ENCODE measurements around the gene RFC5.

DNA sequence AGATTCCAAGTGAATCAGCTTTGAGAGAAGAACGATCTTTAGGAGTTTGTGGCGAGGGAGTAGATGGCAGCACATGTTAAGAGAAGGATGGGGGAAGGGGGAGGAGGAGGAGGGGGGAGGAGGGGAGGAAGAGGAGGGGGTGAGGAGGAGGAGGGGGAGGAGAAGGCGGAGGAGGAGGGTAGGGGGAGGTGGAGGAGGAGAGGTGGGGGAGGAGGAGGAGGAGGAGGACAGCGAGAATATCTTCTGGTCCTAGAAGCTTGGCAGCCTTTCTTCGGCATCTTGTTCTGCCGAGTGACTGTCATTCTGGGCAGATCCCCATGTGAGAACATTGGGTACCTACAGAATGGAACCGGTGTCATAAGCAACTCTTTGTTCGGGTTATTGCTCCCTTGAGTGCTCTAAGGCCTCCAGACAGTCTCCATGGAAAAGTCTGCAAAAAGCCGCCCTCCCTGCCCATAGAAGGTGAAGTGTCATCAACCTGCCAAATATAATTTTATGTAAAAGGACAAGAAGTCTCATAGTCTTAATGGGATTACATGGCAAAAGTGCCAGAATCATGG lies 6.9 kb downstream of the RFC5 start:
- TF ChIP-seq, protein P1, sequence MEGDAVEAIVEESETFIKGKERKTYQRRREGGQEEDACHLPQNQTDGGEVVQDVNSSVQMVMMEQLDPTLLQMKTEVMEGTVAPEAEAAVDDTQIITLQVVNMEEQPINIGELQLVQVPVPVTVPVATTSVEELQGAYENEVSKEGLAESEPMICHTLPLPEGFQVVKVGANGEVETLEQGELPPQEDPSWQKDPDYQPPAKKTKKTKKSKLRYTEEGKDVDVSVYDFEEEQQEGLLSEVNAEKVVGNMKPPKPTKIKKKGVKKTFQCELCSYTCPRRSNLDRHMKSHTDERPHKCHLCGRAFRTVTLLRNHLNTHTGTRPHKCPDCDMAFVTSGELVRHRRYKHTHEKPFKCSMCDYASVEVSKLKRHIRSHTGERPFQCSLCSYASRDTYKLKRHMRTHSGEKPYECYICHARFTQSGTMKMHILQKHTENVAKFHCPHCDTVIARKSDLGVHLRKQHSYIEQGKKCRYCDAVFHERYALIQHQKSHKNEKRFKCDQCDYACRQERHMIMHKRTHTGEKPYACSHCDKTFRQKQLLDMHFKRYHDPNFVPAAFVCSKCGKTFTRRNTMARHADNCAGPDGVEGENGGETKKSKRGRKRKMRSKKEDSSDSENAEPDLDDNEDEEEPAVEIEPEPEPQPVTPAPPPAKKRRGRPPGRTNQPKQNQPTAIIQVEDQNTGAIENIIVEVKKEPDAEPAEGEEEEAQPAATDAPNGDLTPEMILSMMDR (IDR thresholded peaks at IDR 0.05), result no peak
- TF ChIP-seq POLR2A (IDR thresholded peaks at IDR 0.05), result no peak
